HG03571 (cell line): Measurements from ENCODE around the gene MYH14.

ENCODE experiments used
- ATAC-seq: cut with Tn5 transposase; IDR thresholded peaks from one replicate; pipeline ENCODE4 v1.9.1; 2021; ENCODE audit not compliant: unreplicated experiment

MYH14 gene

GRCh38 chr19:50192463-50193211, 10.8 kb upstream of the MYH14 start:
- ATAC-seq, result no peak

- ATAC-seq, result no peak
These were observed 8.2 kb upstream of the MYH14 start for GRCh38 chr19:50195224-50195623.

GRCh38 chr19:50196322-50196932, 7.0 kb upstream of the MYH14 start:
- no peak for ATAC-seq

- no peak for ATAC-seq
These were observed 6.1 kb upstream of the MYH14 start for GRCh38 chr19:50197348-50197747.

GRCh38 chr19:50198431-50199258, 4.8 kb upstream of the MYH14 start:
- no peak for ATAC-seq

GRCh38 chr19:50199259-50199555, 4.2 kb upstream of the MYH14 start:
- ATAC-seq, result no peak

- no peak for ATAC-seq
These were observed 1.0 kb upstream of the MYH14 start for GRCh38 chr19:50202386-50202785.

GRCh38 chr19:50202962-50203280, 501 bp upstream of the MYH14 start:
- ATAC-seq, result no peak

- ATAC-seq, result no peak
These were observed 633 bp downstream of the MYH14 start for GRCh38 chr19:50204081-50204428.

- ATAC-seq, result no peak
These were observed 1.6 kb downstream of the MYH14 start for GRCh38 chr19:50204811-50205675.

GRCh38 chr19:50205681-50206138, 2.3 kb downstream of the MYH14 start:
- no peak for ATAC-seq

- ATAC-seq, result no peak
These were observed 2.8 kb downstream of the MYH14 start for GRCh38 chr19:50206191-50206590.

- no peak for ATAC-seq
These were observed 4.3 kb downstream of the MYH14 start for GRCh38 chr19:50207730-50208129.

GRCh38 chr19:50209131-50209530, 5.7 kb downstream of the MYH14 start:
- no peak for ATAC-seq

- ATAC-seq, result no peak
These were observed 7.0 kb downstream of the MYH14 start for GRCh38 chr19:50210425-50210824.

GRCh38 chr19:50213925-50214324, 10.5 kb downstream of the MYH14 start:
- ATAC-seq, result no peak

- no peak for ATAC-seq
These were observed 11.5 kb downstream of the MYH14 start for GRCh38 chr19:50214699-50215543.

GRCh38 chr19:50215820-50216219, 12.4 kb downstream of the MYH14 start:
- no peak for ATAC-seq

GRCh38 chr19:50221087-50221486, 17.7 kb downstream of the MYH14 start:
- no peak for ATAC-seq

- ATAC-seq, result no peak
These were observed 19.4 kb downstream of the MYH14 start for GRCh38 chr19:50222691-50223438.
